ENCODE results near the gene NBAS.

NBAS gene

DNA sequence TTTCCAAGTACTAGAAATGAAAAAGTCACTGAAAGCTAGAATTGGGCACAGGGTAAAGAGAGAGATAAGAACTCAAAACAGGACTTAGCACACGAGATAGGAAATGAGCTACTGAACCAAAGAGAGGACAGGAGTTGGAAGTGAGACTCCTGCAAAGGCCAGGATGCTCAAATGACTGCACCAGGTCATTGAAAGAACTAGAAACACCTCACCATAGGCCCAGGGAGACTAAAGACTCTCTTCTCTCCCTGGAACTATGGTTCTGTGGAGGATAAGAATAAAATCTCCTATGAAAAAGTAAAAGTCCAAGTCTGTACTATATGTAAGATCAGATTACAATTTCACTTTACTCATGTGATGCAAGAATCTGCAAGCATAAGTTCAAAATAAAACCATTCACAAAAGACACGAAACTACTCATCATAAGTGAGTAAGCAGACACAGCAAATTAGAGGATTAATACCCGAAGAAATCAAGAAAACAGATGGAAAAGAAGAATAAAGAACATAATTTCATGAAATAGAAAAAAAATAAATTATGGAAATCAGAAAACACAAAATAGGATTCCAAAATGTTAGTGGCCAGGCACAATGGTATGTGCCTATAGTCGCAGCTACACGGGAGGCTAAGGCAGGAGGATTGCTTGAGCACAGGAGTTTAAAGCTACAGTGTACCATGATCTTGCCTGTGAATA, 6.5 kb downstream of the NBAS start:
- no peaks in the 10 kb centered on the region for H3K27me3 ChIP-seq (ENCODE audit: insufficient read depth, low read length)
- no peak overlapping the region for H3K27ac ChIP-seq (ENCODE audit: low read depth, low read length, poor library complexity, severe bottlenecking)
- TF ChIP-seq EZH2 (IDR thresholded peaks at IDR 0.05; ENCODE audit: borderline replicate concordance, low read length) = no peak
- TF ChIP-seq, protein P1, sequence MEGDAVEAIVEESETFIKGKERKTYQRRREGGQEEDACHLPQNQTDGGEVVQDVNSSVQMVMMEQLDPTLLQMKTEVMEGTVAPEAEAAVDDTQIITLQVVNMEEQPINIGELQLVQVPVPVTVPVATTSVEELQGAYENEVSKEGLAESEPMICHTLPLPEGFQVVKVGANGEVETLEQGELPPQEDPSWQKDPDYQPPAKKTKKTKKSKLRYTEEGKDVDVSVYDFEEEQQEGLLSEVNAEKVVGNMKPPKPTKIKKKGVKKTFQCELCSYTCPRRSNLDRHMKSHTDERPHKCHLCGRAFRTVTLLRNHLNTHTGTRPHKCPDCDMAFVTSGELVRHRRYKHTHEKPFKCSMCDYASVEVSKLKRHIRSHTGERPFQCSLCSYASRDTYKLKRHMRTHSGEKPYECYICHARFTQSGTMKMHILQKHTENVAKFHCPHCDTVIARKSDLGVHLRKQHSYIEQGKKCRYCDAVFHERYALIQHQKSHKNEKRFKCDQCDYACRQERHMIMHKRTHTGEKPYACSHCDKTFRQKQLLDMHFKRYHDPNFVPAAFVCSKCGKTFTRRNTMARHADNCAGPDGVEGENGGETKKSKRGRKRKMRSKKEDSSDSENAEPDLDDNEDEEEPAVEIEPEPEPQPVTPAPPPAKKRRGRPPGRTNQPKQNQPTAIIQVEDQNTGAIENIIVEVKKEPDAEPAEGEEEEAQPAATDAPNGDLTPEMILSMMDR (IDR thresholded peaks at IDR 0.05; ENCODE audit: low read length) = no peak
- peaks cover 6% of the 10 kb centered on the region; the same call in 1 of the 2 replicates for H3K36me3 ChIP-seq (ENCODE audit: insufficient read depth, low read length)
- H3F3A ChIP-seq (ENCODE audit: insufficient read depth, low read length) = no peaks in the 10 kb centered on the region
- no peak overlapping the region for H2AFZ ChIP-seq (ENCODE audit: low read length)
- H3K9me3 ChIP-seq (ENCODE audit: low read length) = no peaks in the 10 kb centered on the region
- peaks cover 7% of the 10 kb centered on the region; the same call in 1 of the 2 replicates for H3K79me2 ChIP-seq (ENCODE audit: insufficient read depth, low read length)
- H3K4me1 ChIP-seq (ENCODE audit: insufficient read depth, low read length, severe bottlenecking) = peaks cover 13% of the 10 kb centered on the region
- no peak overlapping the region for H3K9ac ChIP-seq (ENCODE audit: low read length)
- no peak overlapping the region for H3K4me2 ChIP-seq (ENCODE audit: low read length)
- H4K20me1 ChIP-seq (ENCODE audit: insufficient read depth, low read length) = no peaks in the 10 kb centered on the region
- no peak overlapping the region for H3K4me3 ChIP-seq (ENCODE audit: low read depth, low read length, poor library complexity, severe bottlenecking)
- no peaks in the 10 kb centered on the region for H3K9me2 ChIP-seq (ENCODE audit: low read depth, low read length)

DNA sequence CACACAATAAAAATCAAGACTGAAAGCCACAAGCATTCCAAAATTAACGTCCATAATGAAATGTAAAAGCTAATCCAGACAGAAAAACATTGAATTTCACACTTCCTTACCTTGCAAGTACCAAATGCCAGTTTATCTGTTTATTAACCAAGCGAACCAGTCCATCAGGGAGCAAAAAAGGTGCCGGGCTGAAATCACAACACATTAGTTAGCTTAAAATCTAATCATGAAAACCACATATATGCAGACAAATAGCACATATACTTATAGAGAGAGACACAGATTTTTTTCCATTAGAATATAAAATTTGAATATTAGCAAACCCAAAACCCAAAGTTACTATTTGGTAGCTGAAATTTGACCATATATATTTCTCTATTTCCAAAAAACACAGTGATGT, 7.2 kb downstream of the NBAS start:
- H3K79me2 ChIP-seq (ENCODE audit: insufficient read depth, low read length) = 0 out of 2 replicates have a peak, but pooled peaks cover under 1% of the 10 kb centered on the region
- no peaks in the 10 kb centered on the region for H4K20me1 ChIP-seq (ENCODE audit: insufficient read depth, low read length)
- H2AFZ ChIP-seq (ENCODE audit: low read length) = no peak overlapping the region
- H3K9ac ChIP-seq (ENCODE audit: low read length) = no peak overlapping the region
- H3K36me3 ChIP-seq (ENCODE audit: insufficient read depth, low read length) = peaks cover 6% of the 10 kb centered on the region; the same call in 1 of the 2 replicates
- no peaks in the 10 kb centered on the region for H3F3A ChIP-seq (ENCODE audit: insufficient read depth, low read length)
- peaks cover 6% of the 10 kb centered on the region for H3K4me1 ChIP-seq (ENCODE audit: insufficient read depth, low read length, severe bottlenecking)
- H3K27me3 ChIP-seq (ENCODE audit: insufficient read depth, low read length) = no peaks in the 10 kb centered on the region
- no peaks in the 10 kb centered on the region for H3K9me3 ChIP-seq (ENCODE audit: low read length)
- no peak overlapping the region for H3K4me2 ChIP-seq (ENCODE audit: low read length)
- no peak overlapping the region for H3K27ac ChIP-seq (ENCODE audit: low read depth, low read length, poor library complexity, severe bottlenecking)
- no peaks in the 10 kb centered on the region for H3K9me2 ChIP-seq (ENCODE audit: low read depth, low read length)
- TF ChIP-seq EZH2 (IDR thresholded peaks at IDR 0.05; ENCODE audit: borderline replicate concordance, low read length) = no peak
- TF ChIP-seq, protein P1 (IDR thresholded peaks at IDR 0.05; ENCODE audit: low read length) = no peak
- no peak overlapping the region for H3K4me3 ChIP-seq (ENCODE audit: low read depth, low read length, poor library complexity, severe bottlenecking)

DNA sequence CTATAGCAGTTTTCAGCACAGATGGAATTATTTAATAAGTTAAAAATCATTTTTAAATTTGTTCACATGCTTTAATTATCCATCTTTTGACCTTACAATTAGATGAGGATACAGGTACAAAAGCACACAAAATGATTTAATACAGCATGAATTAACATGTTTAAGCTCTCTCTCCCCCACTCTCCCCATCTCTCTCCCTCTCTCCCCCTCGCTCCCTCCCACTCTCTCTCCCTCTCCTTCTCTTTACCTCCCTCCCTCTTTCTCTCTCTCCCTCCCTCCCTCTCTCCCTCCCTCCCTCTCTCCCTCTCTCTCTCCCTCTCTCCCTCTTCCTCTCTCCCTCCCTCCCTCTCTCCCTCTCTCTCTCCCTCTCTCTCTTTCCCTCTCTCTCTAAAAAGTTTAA, 7.6 kb downstream of the NBAS start:
- no peak overlapping the region for H3K4me3 ChIP-seq (ENCODE audit: low read depth, low read length, poor library complexity, severe bottlenecking)
- H3K9me3 ChIP-seq (ENCODE audit: low read length) = no peaks in the 10 kb centered on the region
- no peaks in the 10 kb centered on the region for H3K9me2 ChIP-seq (ENCODE audit: low read depth, low read length)
- H3K27ac ChIP-seq (ENCODE audit: low read depth, low read length, poor library complexity, severe bottlenecking) = no peak overlapping the region
- no peaks in the 10 kb centered on the region for H3K27me3 ChIP-seq (ENCODE audit: insufficient read depth, low read length)
- H3F3A ChIP-seq (ENCODE audit: insufficient read depth, low read length) = no peaks in the 10 kb centered on the region
- H3K36me3 ChIP-seq (ENCODE audit: insufficient read depth, low read length) = peaks cover 6% of the 10 kb centered on the region; the same call in 1 of the 2 replicates
- no peaks in the 10 kb centered on the region for H3K79me2 ChIP-seq (ENCODE audit: insufficient read depth, low read length)
- TF ChIP-seq, protein P1 (IDR thresholded peaks at IDR 0.05; ENCODE audit: low read length) = no peak
- no peak for TF ChIP-seq EZH2 (IDR thresholded peaks at IDR 0.05; ENCODE audit: borderline replicate concordance, low read length)
- H3K4me2 ChIP-seq (ENCODE audit: low read length) = no peak overlapping the region
- H4K20me1 ChIP-seq (ENCODE audit: insufficient read depth, low read length) = no peaks in the 10 kb centered on the region
- peaks cover 6% of the 10 kb centered on the region for H3K4me1 ChIP-seq (ENCODE audit: insufficient read depth, low read length, severe bottlenecking)
- H2AFZ ChIP-seq (ENCODE audit: low read length) = no peak overlapping the region
- no peak overlapping the region for H3K9ac ChIP-seq (ENCODE audit: low read length)

All from OCI-LY1 (cell line).